Heart left ventricle (tissue), 13 donors: ENCODE data around the gene TEKT2.

ENCODE experiments used
- POLR2A ChIP-seq, 2 donors: fragments of 450-650 bp; IDR thresholded peaks; one replicate each; pipeline ENCODE4 v1.6.1; 2017; ENCODE audit warnings: antibody characterized with exemption in 2 of 2, mild to moderate bottlenecking in 2 of 2, moderate library complexity in 2 of 2
- TF ChIP-seq, protein P1 (sequence below), 12 donors: fragments of 200-600 bp; sonication (generic) in 4 of 12; IDR thresholded peaks; one replicate each; pipeline versions ENCODE4 v1.5.0 to v1.8.0; 2018 to 2022; ENCODE audit warnings: antibody characterized with exemption in 12 of 12, mild to moderate bottlenecking in 5 of 12
- donor health status: ischemic (EF 13 %, LVEDD 7.1; RV severe dilation, severe dysfunction).
- donor health status: DM: no; HTN: yes; CAD: no.
- donor health status: DM: no; HTN: no; CAD: no.
- donor health status: ischemic (EF 25% LVEDD 6.9; RV normal size, moderate dysfunction).
- donor health status: ischemic (EF 25% LVEDD 5.7; RV mildly dilated, moderate dysfunction).
- donor health status: ischemic (EF 35%, LVEDD 5.7; RV mildly dilated, moderate dysfunction).
- donor health status: nonischemic (EF 11% LVEDD 7.7; RV severe dilation, severe dysfunction).
- donor health status: DM: yes; HTN: yes; CAD: no.
- donor health status: PGD.
- donor health status: ischemic (EF 29% LVEDD 5.4; RV normal size, mild dysfunction).
- donor health status: nonischemic (EF 23%, LVEDD 6.1; RV moderate dilation, normal function).

DNA sequence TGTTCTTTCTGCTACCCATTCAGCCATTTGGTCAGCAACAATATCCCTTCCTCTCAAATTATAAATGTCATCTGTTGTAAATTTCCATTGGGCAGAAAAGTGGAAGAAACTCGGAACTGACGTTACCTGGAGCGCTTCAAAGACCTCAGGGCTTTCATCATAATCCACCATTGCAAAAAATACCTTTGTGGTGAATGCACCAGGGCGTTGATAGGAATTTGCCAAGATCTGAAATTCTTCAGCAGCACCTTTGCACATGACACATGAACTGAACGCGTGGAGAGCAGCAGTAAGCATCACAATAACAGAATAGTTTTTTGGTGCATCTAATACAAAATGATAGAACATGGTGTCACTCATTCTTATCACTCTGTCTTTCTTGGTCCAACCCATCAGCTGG is 3.1 kb upstream of the TEKT2 start:
- TF ChIP-seq, protein P1, sequence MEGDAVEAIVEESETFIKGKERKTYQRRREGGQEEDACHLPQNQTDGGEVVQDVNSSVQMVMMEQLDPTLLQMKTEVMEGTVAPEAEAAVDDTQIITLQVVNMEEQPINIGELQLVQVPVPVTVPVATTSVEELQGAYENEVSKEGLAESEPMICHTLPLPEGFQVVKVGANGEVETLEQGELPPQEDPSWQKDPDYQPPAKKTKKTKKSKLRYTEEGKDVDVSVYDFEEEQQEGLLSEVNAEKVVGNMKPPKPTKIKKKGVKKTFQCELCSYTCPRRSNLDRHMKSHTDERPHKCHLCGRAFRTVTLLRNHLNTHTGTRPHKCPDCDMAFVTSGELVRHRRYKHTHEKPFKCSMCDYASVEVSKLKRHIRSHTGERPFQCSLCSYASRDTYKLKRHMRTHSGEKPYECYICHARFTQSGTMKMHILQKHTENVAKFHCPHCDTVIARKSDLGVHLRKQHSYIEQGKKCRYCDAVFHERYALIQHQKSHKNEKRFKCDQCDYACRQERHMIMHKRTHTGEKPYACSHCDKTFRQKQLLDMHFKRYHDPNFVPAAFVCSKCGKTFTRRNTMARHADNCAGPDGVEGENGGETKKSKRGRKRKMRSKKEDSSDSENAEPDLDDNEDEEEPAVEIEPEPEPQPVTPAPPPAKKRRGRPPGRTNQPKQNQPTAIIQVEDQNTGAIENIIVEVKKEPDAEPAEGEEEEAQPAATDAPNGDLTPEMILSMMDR (IDR thresholded peaks at IDR 0.05) = no peak
- no peak for TF ChIP-seq POLR2A (IDR thresholded peaks at IDR 0.05)
